Epidermal melanocyte (primary cell): ENCODE measurements around the gene C22orf23.
"Not testable (repeated sequence)": the region's sequence is repeated elsewhere in the genome, so short reads cannot be mapped to it uniquely, and the experiment has no call there.

Experiments
- DNase-seq: peaks from one replicate; pipeline ENCODE4 v3.0.0; 2011; ENCODE audit warnings: low spot score; ENCODE audit not compliant: insufficient read length

Gene C22orf23

GRCh38 chr22:37954686-37955085, 1.3 kb upstream of the C22orf23 start:
- DNase-seq: no peak

- DNase-seq: no peak
These were observed 352 bp downstream of the C22orf23 start for GRCh38 chr22:37953062-37953436.

- not testable (repeated sequence) for DNase-seq
These were observed 772 bp downstream of the C22orf23 start for GRCh38 chr22:37952629-37953028.

- no peak for DNase-seq
These were observed 2.1 kb downstream of the C22orf23 start for GRCh38 chr22:37951305-37951704.

GRCh38 chr22:37947142-37947795, 6.1 kb downstream of the C22orf23 start:
- DNase-seq: not testable (repeated sequence)

- DNase-seq: not testable (repeated sequence)
These were observed 9.0 kb downstream of the C22orf23 start for GRCh38 chr22:37944423-37944822.

- no peak for DNase-seq
These were observed 9.6 kb downstream of the C22orf23 start for GRCh38 chr22:37943825-37944198.

GRCh38 chr22:37943136-37943824, 10.1 kb downstream of the C22orf23 start:
- no peak for DNase-seq

GRCh38 chr22:37942133-37942532, 11.3 kb downstream of the C22orf23 start:
- no peak for DNase-seq

- no peak for DNase-seq
These were observed 12.6 kb downstream of the C22orf23 start for GRCh38 chr22:37940698-37941376.

GRCh38 chr22:37933711-37934376, 19.6 kb downstream of the C22orf23 start:
- DNase-seq: peak; percentile 90

- DNase-seq: no peak
These were observed 20.4 kb downstream of the C22orf23 start for GRCh38 chr22:37932821-37933578.

- DNase-seq: no peak
These were observed 21.0 kb downstream of the C22orf23 start for GRCh38 chr22:37932401-37932800.

GRCh38 chr22:37931893-37932389, 21.5 kb downstream of the C22orf23 start:
- no peak for DNase-seq

GRCh38 chr22:37930952-37931440, 22.4 kb downstream of the C22orf23 start:
- DNase-seq: no peak

- DNase-seq: no peak
These were observed 23.0 kb downstream of the C22orf23 start for GRCh38 chr22:37930270-37930951.

- no peak for DNase-seq
These were observed 24.0 kb downstream of the C22orf23 start for GRCh38 chr22:37929390-37929789.

- DNase-seq: no peak
These were observed 25.8 kb downstream of the C22orf23 start for GRCh38 chr22:37927637-37927936.

- DNase-seq: no peak
These were observed 26.4 kb downstream of the C22orf23 start for GRCh38 chr22:37926771-37927636.

GRCh38 chr22:37926358-37926757, 27.0 kb downstream of the C22orf23 start:
- no peak for DNase-seq
